Measurements from ENCODE around the gene WDR19. TPM values are rescaled to one million over a fixed set of nuclear protein-coding genes. Genes with fewer than 3 reads are reported as not detected.
"Not testable (repeated sequence)": the region's sequence is repeated elsewhere in the genome, so short reads cannot be mapped to it uniquely, and the experiment has no call there.

The WDR19 gene
- 26.1 and 33.2 TPM in 2 replicates for total RNA-seq (2021)
- percentile 61 among the genes with signal in this experiment for Bru-seq, nascent RNA
- BruChase-seq, experiment 1, labeled RNA remaining after a 2-hour chase = percentile 63 among the genes with signal in this experiment
- BruChase-seq, experiment 2, labeled RNA remaining after a 6-hour chase = percentile 58 among the genes with signal in this experiment
- long read RNA-seq, full-length matches to known transcripts = 5 of 14 reads
- long read RNA-seq, partial matches to known transcripts = 6 of 14 reads
- long read RNA-seq, other reads (novel, unspliced or antisense) = 3 of 14 reads

- intact Hi-C loops (cut with micrococcal nuclease; ENCODE audit: unreplicated experiment) = loop anchor here (2.0 kb wide), 1 partner anchor 429 kb away; no protein-coding TSS in a partner anchor
- peaks cover 7% of the 10 kb centered on the region; the same call in 1 of the 2 replicates for H3K79me2 ChIP-seq (ENCODE audit: low read depth)
- H3K27ac ChIP-seq = peak within 1 kb of the TSS; percentile 36; the same call in 1 of the 2 replicates
- peak; percentile 97 to 99 for DNase-seq
- no peak for TF ChIP-seq EZH2 (IDR thresholded peaks at IDR 0.05; ENCODE audit: low read depth)
- TF ChIP-seq, protein P1, sequence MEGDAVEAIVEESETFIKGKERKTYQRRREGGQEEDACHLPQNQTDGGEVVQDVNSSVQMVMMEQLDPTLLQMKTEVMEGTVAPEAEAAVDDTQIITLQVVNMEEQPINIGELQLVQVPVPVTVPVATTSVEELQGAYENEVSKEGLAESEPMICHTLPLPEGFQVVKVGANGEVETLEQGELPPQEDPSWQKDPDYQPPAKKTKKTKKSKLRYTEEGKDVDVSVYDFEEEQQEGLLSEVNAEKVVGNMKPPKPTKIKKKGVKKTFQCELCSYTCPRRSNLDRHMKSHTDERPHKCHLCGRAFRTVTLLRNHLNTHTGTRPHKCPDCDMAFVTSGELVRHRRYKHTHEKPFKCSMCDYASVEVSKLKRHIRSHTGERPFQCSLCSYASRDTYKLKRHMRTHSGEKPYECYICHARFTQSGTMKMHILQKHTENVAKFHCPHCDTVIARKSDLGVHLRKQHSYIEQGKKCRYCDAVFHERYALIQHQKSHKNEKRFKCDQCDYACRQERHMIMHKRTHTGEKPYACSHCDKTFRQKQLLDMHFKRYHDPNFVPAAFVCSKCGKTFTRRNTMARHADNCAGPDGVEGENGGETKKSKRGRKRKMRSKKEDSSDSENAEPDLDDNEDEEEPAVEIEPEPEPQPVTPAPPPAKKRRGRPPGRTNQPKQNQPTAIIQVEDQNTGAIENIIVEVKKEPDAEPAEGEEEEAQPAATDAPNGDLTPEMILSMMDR (conservative IDR thresholded peaks at IDR 0.05) = peak; percentile 62; the same call in 1 of the 2 replicates
- BruUV-seq (replicated peaks) = no TSS peak
- peak within 1 kb of the TSS; percentile 74 for H3K4me3 ChIP-seq
- H3F3A ChIP-seq (ENCODE audit: insufficient read depth, low read depth) = peaks cover 4% of the 10 kb centered on the region; the same call in 1 of the 2 replicates
- peak within 1 kb of the TSS; percentile 91 for H2AFZ ChIP-seq
- H3K4me2 ChIP-seq = peak within 1 kb of the TSS; percentile 95
- no peaks in the 10 kb centered on the region for H3K9me3 ChIP-seq (ENCODE audit: insufficient read depth, low read depth)
- H3K9me2 ChIP-seq (ENCODE audit: insufficient read depth) = no peaks in the 10 kb centered on the region
- ChIA-PET POLR2A (ENCODE audit: unreplicated experiment) (interaction anchor here (0.5 to 0.6 kb wide), 3 partner anchors 268 to 1491 kb away, joined by 3 to 7 read pairs (median 4); no protein-coding TSS in a partner anchor), CTCF (interaction anchor here (0.5 to 0.7 kb wide), 6 partner anchors 37 to 1020 kb away, joined by 3 to 6 read pairs (median 4); no protein-coding TSS in a partner anchor)
- no peaks in the 10 kb centered on the region for H3K27me3 ChIP-seq (ENCODE audit: insufficient read depth, low read depth)
- H4K20me1 ChIP-seq (ENCODE audit: insufficient read depth) = no peaks in the 10 kb centered on the region
- H3K36me3 ChIP-seq (ENCODE audit: low read depth) = no peaks in the 10 kb centered on the region
- H3K4me1 ChIP-seq (replicated peaks; ENCODE audit: insufficient read depth) = peaks cover 15% of the 10 kb centered on the region
Observed at GRCh38 chr4:39181905-39182638, at the start of gene WDR19. Gene WDR19 (plus strand): TSS chr4:39182529. CDS start chr4:39182558, 29 bp downstream.

DNA sequence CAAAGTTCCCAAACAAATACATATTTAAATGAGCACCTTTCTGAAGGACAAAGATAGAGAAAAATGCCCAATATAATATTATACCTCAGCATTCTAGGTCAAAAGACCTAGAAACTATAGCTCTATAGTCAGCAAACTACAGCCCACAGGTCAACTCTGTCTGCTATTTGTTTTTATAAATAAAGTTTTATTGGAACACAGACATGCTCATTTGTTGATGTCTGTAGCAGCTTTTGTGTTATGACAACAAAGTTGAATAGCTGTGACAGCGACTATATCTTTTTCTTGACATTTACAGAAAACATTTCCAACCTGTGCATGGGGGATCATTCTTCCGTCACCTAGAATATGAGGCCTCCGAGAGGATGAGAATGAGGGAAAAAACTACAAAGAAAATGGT is 48.7 kb upstream of the WDR19 start:
- no peak overlapping the region for H3K27ac ChIP-seq
- peaks cover 20% of the 10 kb centered on the region for H3F3A ChIP-seq (ENCODE audit: insufficient read depth, low read depth)
- BruUV-seq (replicated peaks) = no TSS peak
- H3K9me2 ChIP-seq (ENCODE audit: insufficient read depth) = no peaks in the 10 kb centered on the region
- intact Hi-C loops (cut with micrococcal nuclease; ENCODE audit: unreplicated experiment) = no loop called here
- H3K36me3 ChIP-seq (ENCODE audit: low read depth) = no peaks in the 10 kb centered on the region; the same call in 1 of the 2 replicates
- H3K9me3 ChIP-seq (ENCODE audit: insufficient read depth, low read depth) = no peaks in the 10 kb centered on the region
- H2AFZ ChIP-seq = no peak overlapping the region
- H4K20me1 ChIP-seq (ENCODE audit: insufficient read depth) = no peaks in the 10 kb centered on the region
- H3K4me3 ChIP-seq = no peak overlapping the region
- TF ChIP-seq, protein P1 (conservative IDR thresholded peaks at IDR 0.05) = no peak
- TF ChIP-seq EZH2 (IDR thresholded peaks at IDR 0.05; ENCODE audit: low read depth) = no peak
- no peaks in the 10 kb centered on the region; the same call in 1 of the 2 replicates for H3K4me1 ChIP-seq (replicated peaks; ENCODE audit: insufficient read depth)
- ChIA-PET CTCF (interaction anchor here (0.9 kb wide), 1 partner anchor 231 kb away, joined by 3 read pairs; no protein-coding TSS in a partner anchor), POLR2A (ENCODE audit: unreplicated experiment) (no interaction called here)
- H3K27me3 ChIP-seq (ENCODE audit: insufficient read depth, low read depth) = no peaks in the 10 kb centered on the region
- no peak for DNase-seq
- no peaks in the 10 kb centered on the region for H3K79me2 ChIP-seq (ENCODE audit: low read depth)
- no peak overlapping the region for H3K4me2 ChIP-seq

- Histone ChIP-seq H3K4me2 (peak overlapping the region; percentile 33), H3K9me3 (ENCODE audit: insufficient read depth, low read depth) (no peaks in the 10 kb centered on the region), H3K4me1 (replicated peaks; ENCODE audit: insufficient read depth) (no peaks in the 10 kb centered on the region; the same call in 1 of the 2 replicates), H3K9me2 (ENCODE audit: insufficient read depth) (no peaks in the 10 kb centered on the region), H2AFZ (no peak overlapping the region), H3K79me2 (ENCODE audit: low read depth) (no peaks in the 10 kb centered on the region), H4K20me1 (ENCODE audit: insufficient read depth) (no peaks in the 10 kb centered on the region), H3K27ac (no peak overlapping the region), H3K4me3 (no peak overlapping the region), H3K36me3 (ENCODE audit: low read depth) (no peaks in the 10 kb centered on the region; the same call in 1 of the 2 replicates), H3K27me3 (ENCODE audit: insufficient read depth, low read depth) (no peaks in the 10 kb centered on the region), H3F3A (ENCODE audit: insufficient read depth, low read depth) (peaks cover 20% of the 10 kb centered on the region)
- CTCF ChIA-PET = interaction anchor here (0.6 to 1.0 kb wide), 4 partner anchors 110 to 304 kb away, joined by 4 to 8 read pairs (median 6); no protein-coding TSS in a partner anchor
- POLR2A ChIA-PET (ENCODE audit: unreplicated experiment) = no interaction called here
- DNase-seq = no peak
- intact Hi-C loops (cut with micrococcal nuclease; ENCODE audit: unreplicated experiment) = loop anchor here (1.0 kb wide), 2 partner anchors 232 to 375 kb away; no protein-coding TSS in a partner anchor
- no peak for TF ChIP-seq EZH2 (IDR thresholded peaks at IDR 0.05; ENCODE audit: low read depth)
- TF ChIP-seq, protein P1 (conservative IDR thresholded peaks at IDR 0.05) = no peak
- no TSS peak for BruUV-seq (replicated peaks)
Observed at GRCh38 chr4:39134683-39135306, 47.5 kb upstream of the WDR19 start.

- POLR2A ChIA-PET (ENCODE audit: unreplicated experiment); H3K36me3 ChIP-seq (ENCODE audit: low read depth); H3K27ac ChIP-seq; H3K79me2 ChIP-seq (ENCODE audit: low read depth); H3K9me3 ChIP-seq (ENCODE audit: insufficient read depth, low read depth); H3K4me3 ChIP-seq; H3K27me3 ChIP-seq (ENCODE audit: insufficient read depth, low read depth); H3K4me1 ChIP-seq (replicated peaks; ENCODE audit: insufficient read depth); BruUV-seq (replicated peaks); DNase-seq; CTCF ChIA-PET; H4K20me1 ChIP-seq (ENCODE audit: insufficient read depth); H2AFZ ChIP-seq; intact Hi-C loops (cut with micrococcal nuclease; ENCODE audit: unreplicated experiment); H3F3A ChIP-seq (ENCODE audit: insufficient read depth, low read depth); H3K9me2 ChIP-seq (ENCODE audit: insufficient read depth); H3K4me2 ChIP-seq: not testable (repeated sequence)
Observed at GRCh38 chr4:39138227-39138626, 44.1 kb upstream of the WDR19 start.

Measured in PC-9 (cell line).